Hepatocyte (in vitro differentiated cells): Measurements from ENCODE around the gene DEDD2.

Experiments used
- EZH2 ChIP-seq: fragments of 200-600 bp; sonication (generic); IDR thresholded peaks from 2 replicates; pipeline ENCODE4 v1.6.1; 2016; ENCODE audit warnings: antibody characterized with exemption, mild to moderate bottlenecking, borderline replicate concordance
- TF ChIP-seq, protein P1 (sequence below): fragments of 200-600 bp; sonication (generic); IDR thresholded peaks from 2 replicates; pipeline ENCODE4 v1.5.1; 2016; ENCODE audit warnings: antibody characterized with exemption, mild to moderate bottlenecking; ENCODE audit not compliant: poor library complexity

DNA sequence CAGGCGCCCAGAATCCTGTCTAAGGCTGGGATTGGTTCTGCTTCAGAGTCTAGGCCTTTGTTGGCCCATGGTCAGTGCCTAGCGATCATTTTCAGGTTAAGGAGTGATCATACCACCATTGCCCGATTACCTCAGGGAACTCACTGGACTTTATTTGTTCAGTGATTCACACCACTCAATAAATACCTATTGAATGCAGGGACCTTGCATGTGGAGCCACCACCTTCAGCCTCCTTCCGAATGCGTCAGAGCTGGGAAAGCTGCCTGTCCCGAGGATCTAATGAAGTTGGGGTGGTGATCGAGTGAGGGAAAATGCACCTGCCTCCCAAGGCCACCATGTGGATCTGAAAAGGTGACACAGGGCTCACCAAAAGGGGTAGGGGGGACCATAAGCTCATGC lies 45.2 kb downstream of the DEDD2 start:
- no peak for TF ChIP-seq EZH2
- TF ChIP-seq, protein P1, sequence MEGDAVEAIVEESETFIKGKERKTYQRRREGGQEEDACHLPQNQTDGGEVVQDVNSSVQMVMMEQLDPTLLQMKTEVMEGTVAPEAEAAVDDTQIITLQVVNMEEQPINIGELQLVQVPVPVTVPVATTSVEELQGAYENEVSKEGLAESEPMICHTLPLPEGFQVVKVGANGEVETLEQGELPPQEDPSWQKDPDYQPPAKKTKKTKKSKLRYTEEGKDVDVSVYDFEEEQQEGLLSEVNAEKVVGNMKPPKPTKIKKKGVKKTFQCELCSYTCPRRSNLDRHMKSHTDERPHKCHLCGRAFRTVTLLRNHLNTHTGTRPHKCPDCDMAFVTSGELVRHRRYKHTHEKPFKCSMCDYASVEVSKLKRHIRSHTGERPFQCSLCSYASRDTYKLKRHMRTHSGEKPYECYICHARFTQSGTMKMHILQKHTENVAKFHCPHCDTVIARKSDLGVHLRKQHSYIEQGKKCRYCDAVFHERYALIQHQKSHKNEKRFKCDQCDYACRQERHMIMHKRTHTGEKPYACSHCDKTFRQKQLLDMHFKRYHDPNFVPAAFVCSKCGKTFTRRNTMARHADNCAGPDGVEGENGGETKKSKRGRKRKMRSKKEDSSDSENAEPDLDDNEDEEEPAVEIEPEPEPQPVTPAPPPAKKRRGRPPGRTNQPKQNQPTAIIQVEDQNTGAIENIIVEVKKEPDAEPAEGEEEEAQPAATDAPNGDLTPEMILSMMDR = no peak
